Stimulated activated CD8-positive, alpha-beta memory T cell treated with anti-CD3 and anti-CD28 coated beads, Interleukin-7, amount 100 ng/mL, for 48 hours (primary cell): Measurements from ENCODE around the gene SLC33A1.
"Not testable (repeated sequence)": the region's sequence is repeated elsewhere in the genome, so short reads cannot be mapped to it uniquely, and the experiment has no call there.

Experiments
- DNase-seq, 2 donors: peaks; one replicate each; pipeline ENCODE4 v3.0.0-alpha.2; 2020; ENCODE audit warnings: low read depth in 1 of 2; ENCODE audit errors: extremely low read depth in 1 of 2

Gene SLC33A1

GRCh38 chr3:155862290-155862982, 8.2 kb upstream of the SLC33A1 start:
- DNase-seq: peak; percentile 23 to 59

- no peak for DNase-seq
These were observed 7.4 kb upstream of the SLC33A1 start for GRCh38 chr3:155861476-155862183.

GRCh38 chr3:155860424-155860823, 6.2 kb upstream of the SLC33A1 start:
- not testable (repeated sequence) for DNase-seq

GRCh38 chr3:155859859-155860258, 5.6 kb upstream of the SLC33A1 start:
- no peak for DNase-seq

- DNase-seq: no peak
These were observed 750 bp downstream of the SLC33A1 start for GRCh38 chr3:155853214-155854140.

GRCh38 chr3:155852341-155852740, 1.9 kb downstream of the SLC33A1 start:
- no peak for DNase-seq

- not testable (repeated sequence) for DNase-seq
These were observed 4.8 kb downstream of the SLC33A1 start for GRCh38 chr3:155849404-155849803.

GRCh38 chr3:155847993-155848392, 6.2 kb downstream of the SLC33A1 start:
- DNase-seq: no peak

GRCh38 chr3:155846119-155846518, 8.1 kb downstream of the SLC33A1 start:
- no peak for DNase-seq

- no peak for DNase-seq
These were observed 10.7 kb downstream of the SLC33A1 start for GRCh38 chr3:155843569-155843968.

- DNase-seq: no peak
These were observed 18.7 kb downstream of the SLC33A1 start for GRCh38 chr3:155835341-155836071.

- not testable (repeated sequence) for DNase-seq
These were observed 25.6 kb downstream of the SLC33A1 start for GRCh38 chr3:155828490-155829098.

- DNase-seq: no peak
These were observed 39.1 kb downstream of the SLC33A1 start for GRCh38 chr3:155815030-155815545.

- DNase-seq: not testable (repeated sequence)
These were observed 41.0 kb downstream of the SLC33A1 start for GRCh38 chr3:155813224-155813623.

- DNase-seq: no peak
These were observed 45.0 kb downstream of the SLC33A1 start for GRCh38 chr3:155809181-155809580.

GRCh38 chr3:155807823-155808222, 46.4 kb downstream of the SLC33A1 start:
- no peak for DNase-seq

- DNase-seq: peak; percentile 55 to 63
These were observed 48.2 kb downstream of the SLC33A1 start, which contains the start of gene C3orf33 for GRCh38 chr3:155805802-155806618. Gene C3orf33 (minus strand): TSS chr3:155806278. CDS start chr3:155806252, 26 bp downstream.

GRCh38 chr3:155805204-155805801, 48.9 kb downstream of the SLC33A1 start:
- DNase-seq: peak in 1 of 2 donors; percentile 47

GRCh38 chr3:155804323-155804722, 49.9 kb downstream of the SLC33A1 start:
- DNase-seq: no peak
